ENCODE results near the gene FOXD3.

Gene FOXD3

DNA sequence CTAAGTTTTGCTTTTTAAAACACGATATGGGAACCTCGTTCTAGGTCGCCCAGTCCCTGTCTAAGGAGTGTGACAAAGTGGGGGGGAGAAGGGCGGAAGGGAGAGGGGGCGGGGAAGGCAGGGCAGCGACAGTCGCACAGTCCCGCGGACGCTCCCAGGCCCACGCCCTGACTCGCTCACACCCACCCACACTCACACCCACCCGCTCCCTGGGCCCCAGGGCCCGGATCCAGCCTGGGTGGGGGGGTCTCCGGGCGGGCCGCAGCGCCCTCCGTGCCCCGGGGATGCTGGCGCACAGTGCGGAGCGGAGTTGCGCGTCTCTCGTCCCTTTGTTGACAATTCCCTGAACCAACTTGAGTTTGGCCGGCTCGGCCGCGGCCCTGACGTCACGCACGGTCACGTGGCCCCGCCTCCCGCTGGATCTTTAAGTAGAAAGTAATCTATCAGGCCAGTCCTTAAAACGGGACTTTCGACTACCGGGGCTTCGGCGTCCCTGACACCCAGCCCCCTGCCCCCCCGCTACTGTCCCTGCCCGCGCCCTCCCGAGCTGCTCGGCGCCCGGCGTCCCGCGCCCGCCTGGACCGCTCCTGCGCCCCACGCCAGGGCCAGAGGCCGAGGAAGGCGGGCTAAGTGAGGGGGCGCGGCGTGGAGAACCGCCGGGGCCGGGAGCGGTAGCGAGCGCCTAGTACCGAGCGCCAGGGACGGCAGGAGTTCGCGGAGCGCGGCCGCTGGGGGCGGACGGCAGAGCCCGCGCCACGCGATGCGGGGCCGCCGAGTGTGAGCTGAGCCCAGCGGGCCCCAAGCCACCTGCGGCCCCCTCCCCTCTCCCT is at the start of gene FOXD3:
FOXD3 (plus strand) TSS at position 454 of the 830 bp plus-strand sequence. CDS start 492 bp downstream, outside the sequence.
- DNase-seq (ENCODE audit: low read depth), result no peak

- DNase-seq (ENCODE audit: low read depth), result no peak
Observed at GRCh38 chr1:63272811-63273210, 49.6 kb upstream of the FOXD3 start.

DNA sequence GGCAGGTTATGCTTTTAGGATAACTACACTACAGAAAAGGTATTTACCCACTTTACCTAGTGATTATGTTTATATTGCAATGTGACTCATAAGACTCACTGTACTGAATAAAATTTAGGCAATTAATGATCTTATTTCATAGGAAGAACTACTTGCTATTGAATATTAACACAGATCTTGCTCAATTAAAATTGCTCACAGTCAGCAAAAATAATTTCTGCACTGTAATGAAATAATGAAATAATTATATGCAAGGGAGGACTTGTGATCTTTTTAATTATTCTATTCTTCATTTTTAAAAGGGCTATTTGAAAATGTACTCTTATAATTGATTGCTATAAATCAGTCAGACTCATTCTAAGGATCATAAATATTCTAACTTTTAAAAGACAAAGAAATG is 48.0 kb upstream of the FOXD3 start:
- DNase-seq (ENCODE audit: low read depth), result no peak

DNA sequence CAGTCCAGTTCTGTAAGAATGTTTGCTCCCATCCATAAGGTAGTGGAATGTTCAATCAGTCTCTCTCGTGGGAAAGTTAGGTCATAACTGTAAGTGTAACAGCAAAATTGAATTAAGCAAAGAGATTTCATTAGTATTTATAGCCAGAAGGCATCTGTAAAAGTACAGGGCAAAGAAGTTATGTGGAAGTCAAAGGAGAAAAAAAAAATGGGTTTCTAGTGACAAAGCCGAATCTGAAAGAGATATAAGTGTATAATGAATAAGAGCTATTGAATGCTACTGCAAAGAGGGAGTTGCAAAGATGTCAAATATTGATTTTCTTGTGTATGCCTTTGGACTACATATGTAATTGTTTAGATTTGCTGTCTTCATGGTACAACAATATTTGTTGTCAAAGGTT is 47.4 kb upstream of the FOXD3 start:
- DNase-seq (ENCODE audit: low read depth), result no peak

DNA sequence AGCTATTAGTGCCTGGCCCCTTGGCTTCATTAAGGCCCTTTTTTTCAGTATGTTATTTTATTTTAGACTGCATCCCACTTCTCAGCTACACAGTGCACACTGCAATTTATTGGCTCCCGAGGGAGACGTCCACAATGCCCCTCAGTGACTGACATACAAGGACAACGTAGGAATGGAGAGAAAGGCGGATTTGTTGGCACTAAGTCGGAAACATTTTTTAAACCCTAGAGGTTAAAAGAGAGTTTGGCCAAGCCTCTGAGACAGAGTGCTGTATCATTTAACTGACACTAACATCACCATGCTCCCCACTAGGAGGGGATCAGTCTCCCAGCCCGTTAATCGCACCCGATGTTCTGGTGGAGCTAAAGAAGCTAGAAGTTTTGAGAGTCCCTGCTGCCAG is 45.7 kb upstream of the FOXD3 start:
- no peak for DNase-seq (ENCODE audit: low read depth)

DNA sequence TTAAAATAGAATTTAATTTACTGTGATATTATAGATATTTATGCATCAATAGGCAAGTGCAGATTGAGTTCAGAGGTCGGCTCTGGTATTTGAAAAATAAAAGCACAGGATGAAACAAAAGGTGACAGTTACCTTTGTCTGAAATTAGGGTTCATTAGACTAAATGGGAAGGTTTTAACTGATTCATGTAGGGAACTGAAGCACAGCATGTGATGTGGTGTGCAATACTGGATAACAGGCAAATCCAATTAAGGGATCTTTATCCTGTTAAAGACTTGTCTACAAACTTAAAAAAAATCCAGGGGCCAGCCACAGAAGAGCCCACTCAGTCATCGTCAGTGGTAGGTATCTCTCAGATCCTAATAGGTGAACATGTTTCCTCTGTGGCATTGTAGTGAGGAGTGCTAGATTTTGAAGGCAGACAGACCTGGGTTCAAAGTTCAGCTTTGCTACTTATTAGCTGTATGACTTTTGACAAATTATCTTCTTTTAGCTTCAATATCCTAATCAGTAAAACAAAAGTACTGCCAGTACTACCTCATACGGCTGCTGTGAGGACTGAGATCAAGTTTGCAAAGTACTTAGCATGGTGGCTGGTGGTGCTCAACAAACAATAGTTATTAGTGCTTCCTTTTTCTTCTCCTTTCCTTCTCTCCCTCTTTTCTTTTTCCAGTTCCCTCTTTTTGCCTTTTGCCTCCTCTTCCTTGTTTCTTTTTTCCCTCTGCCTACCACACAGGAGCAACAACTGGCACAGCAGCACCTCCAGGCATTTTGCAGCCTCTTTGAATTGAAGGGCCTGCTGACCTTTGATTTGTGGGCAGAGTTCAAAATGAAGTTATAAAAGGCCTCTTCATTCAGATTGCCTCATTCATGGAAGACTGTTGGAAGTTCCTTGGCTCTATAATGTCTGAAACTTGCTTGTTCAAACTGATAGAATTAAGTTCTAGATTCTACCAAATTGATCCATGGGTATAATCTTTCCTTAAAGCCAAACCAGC is 44.9 kb upstream of the FOXD3 start:
- no peak for DNase-seq (ENCODE audit: low read depth)

DNA sequence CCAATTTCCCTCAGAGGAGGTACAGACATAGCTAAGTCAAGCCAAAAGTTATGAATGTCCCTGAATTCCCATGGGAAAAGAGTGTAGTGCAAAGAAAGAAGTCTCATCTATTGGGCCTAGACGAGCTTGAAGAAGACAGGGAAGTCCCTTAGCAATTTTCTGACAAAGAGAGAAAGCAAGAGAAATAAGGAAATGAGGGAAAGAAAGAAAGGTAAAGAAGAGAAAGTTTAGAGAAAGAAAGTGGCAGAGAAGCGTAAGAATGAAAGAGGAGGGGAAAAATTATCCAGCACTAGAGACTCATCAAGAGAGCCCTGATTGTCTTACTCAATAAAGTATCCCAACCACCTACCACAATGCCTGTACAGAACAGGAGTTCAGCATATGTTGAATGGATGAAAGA is 40.6 kb upstream of the FOXD3 start:
- no peak for DNase-seq (ENCODE audit: low read depth)

- DNase-seq (ENCODE audit: low read depth), result no peak
Observed at GRCh38 chr1:63289135-63289534, 33.2 kb upstream of the FOXD3 start.

DNA sequence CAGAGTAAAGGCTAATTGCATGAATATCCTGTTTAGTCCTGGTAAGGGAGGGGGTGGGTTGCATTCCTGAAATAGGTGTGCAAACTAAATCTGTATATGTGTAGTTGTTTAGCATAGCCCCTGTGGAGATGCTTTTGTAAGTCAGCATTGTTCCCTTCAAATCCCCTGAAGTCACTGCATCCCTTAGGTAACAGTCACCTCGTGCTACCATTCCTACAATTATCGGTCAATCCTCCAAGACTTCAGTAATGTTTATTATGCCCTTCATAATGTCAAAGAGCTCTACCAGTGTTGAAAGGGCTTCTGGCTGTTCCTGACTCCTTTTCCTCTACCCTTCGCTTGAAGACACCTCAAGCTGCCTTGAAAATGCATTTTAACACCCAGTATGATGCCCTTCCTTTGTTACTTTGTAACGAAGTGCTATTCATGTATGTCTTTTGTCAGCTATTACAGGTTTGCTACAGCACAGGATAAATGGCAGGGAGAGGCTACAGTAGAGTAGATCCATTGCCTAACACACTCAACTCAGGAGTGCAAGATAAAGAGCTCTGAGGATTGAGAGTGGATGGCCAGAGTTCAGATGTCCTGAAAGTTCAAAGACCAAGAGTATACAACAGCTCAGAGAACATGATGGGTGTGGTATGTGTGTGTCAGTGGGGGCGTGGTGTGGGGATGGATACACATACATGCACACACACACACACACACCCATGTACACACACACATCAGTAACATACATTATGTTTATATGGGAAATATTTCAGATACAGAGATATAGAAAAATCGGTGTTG is 27.4 kb upstream of the FOXD3 start:
- no peak for DNase-seq (ENCODE audit: low read depth)

DNA sequence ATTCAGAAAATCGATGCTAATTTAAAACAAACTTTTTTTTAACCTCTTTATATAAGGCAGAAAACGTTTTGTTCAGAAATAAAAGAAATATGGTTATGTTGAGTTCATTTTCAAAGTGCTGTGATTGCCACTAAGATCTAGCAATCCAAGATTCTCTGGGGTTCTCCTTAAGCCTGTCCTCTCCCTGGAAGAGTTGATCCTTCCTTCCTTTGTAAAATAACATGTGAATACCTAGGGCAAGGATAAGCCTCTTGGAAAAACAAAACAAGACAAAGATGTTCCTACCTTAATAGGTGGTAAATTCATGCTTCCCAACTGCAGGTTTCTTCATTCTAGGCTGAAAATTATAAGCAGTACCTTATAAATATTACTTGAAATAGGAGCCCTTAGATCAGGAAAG is 18.0 kb upstream of the FOXD3 start:
- DNase-seq (ENCODE audit: low read depth), result no peak

- DNase-seq (ENCODE audit: low read depth), result no peak
Observed at GRCh38 chr1:63305043-63305442, 17.3 kb upstream of the FOXD3 start.

DNA sequence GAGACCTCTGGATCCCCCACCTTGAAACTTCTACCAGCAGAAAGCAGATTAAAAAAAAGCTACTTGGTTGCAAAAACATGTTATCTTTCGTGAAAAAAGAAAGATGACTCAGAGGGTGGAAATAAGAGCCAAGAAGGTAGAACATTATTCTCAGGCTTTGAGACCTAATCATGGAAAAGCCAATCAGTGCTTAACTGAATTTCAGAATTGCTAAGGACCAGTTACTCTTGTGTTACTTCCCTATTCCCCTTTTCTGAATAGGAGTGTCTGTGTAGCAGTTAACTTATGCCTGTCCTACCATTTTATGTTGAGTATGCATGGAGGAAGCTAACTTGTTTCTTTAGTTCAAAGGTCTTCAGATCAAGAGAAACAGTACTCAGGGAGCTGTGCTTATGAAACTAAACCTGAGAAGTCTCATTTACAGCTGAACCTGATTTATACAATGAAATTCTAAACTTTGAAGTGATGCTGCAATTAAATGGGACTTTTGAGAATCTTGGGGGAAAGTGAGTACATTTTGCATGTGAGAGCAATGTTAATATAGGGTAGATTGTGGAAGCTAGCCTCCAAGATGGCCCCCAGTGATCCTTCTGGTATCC is 15.1 kb upstream of the FOXD3 start:
- no peak for DNase-seq (ENCODE audit: low read depth)

DNA sequence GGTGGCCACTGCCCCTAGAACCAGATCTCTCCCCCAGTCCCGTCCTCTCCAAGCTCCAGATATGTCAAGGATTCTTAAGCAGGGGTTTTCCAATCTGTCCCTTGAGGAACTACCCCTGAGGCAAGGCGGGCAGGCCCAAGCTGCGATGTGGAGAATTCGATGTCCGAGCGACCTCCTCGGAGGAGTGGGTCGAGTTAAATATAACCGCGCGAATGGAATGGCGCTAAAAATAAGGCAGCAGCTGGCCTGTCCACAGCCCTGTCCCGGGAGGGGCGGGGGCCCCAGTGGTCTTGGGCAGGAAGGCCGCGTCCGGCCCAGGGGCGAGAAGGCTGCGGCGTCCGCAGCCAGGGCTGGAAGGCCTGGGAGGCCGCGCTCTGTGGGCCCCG is 5.8 kb upstream of the FOXD3 start:
- DNase-seq (ENCODE audit: low read depth), result no peak

DNA sequence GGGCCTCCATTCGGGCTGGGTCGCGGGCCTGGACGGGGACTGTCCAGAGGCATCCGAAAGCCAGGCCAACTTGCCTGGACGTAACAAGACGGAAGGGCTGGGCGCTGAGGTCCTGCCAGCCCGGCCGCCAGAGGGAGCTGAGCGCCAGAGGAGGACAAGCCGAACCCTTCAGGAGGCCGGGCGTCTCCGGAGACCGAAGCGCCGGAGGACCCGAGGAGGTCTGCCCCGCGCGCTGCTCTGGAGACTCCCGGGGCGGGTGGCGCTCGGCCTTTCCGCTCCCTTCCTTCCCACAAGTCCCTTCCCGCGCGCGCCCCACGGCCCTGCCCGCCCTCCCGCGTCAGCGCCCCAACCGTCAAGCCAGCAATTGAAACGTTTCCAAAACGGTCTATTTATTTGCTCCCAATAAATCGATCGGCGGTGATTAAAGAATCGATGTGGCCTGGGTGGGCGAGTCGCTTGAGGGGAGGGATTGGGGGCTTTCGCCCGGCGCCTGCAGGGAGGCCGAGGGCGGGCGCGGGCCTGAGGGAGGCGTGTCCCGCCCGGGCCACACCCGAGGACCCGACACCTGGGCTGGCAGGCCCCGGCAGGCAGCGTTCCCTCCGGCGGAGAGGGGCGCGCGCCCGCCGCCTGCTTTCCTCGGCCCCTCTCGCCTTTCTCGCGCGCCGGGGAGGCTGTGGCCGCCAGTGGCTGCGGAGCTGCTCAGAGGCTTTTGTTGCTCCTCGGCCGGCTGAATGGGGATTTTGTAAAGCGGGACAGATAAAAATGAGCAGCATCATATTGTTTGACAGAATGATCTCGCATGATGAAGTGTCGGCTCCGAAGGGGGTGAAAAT is 5.2 kb upstream of the FOXD3 start:
- no peak for DNase-seq (ENCODE audit: low read depth)

DNA sequence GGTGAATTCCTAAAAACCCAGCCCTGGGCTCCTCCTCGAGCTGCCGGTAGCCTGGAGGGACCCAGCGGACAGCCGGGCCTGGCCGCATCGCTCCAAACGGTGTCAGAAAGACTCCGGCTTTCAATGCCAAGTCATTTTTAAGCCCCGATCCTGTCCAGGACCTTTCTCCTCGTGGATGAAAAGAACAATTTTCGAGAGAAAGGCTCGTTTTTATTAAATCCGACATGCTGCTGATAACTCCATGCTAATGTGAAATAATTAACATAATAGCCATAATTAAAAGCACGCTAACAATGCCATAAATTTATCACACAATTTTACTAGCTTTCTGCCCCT is 4.6 kb upstream of the FOXD3 start:
- DNase-seq (ENCODE audit: low read depth), result no peak

DNA sequence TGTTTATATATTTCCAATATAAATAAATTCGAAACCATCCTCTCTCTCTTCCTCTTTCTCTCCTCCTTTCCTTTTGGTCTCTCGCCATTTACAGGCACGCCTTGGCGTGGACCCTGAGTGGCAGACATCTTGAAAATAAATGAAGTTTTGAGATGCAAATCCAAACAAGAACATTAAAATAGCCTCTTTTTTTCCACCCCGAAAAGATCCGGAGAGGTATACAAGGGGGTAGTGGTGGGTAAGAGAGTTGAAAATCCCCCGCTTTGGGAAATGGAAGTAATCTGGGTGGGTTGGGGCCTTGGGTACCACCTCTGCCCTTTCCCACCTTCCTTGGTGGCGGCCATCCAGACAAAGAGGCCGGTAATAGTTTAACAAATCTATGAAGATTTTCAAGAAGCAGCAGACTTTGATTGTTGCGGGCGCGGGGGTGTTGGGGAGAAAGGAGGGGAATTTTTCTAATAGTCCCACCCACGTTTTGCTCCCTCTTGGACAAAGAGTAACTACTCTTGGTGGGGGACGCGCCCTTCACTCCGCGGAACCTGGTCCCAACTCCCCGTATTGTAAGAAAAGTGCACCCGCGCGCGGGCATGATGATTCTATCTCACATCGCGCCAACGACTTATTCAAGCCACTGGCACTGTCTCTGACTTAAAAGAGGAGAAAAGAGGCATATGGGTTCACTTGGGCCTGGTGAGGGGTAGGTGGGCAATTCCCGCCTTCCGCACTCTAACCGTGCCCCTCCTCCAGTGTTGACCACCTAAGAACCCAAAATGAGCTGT is 4.0 kb upstream of the FOXD3 start:
- no peak for DNase-seq (ENCODE audit: low read depth)

GRCh38 chr1:63319046-63320021 is 3.0 kb upstream of the FOXD3 start:
- DNase-seq (ENCODE audit: low read depth), result no peak

- no peak for DNase-seq (ENCODE audit: low read depth)
Observed at GRCh38 chr1:63320022-63320721, 2.2 kb upstream of the FOXD3 start.
